AG04449 (cell line): ENCODE data around the gene RPL9.
"Not testable (repeated sequence)": the region's sequence is repeated elsewhere in the genome, so short reads cannot be mapped to it uniquely, and the experiment has no call there.

ENCODE experiments used
- CTCF ChIA-PET: fragments of 350-600 bp; formaldehyde crosslinking; extraction: SDS; loops from one replicate; lab custom pipeline; 2021; ENCODE audit warnings: antibody characterized with exemption; lab: Yijun Ruan, JAX
- POLR2A ChIA-PET: fragments of 400-600, 350-600 bp; formaldehyde crosslinking; extraction: SDS; loops from one replicate; lab custom pipeline; 2020; ENCODE audit warnings: antibody characterized with exemption, inconsistent platforms; lab: Yijun Ruan, JAX
- DNase-seq: peaks from one replicate; pipeline ENCODE4 v3.0.0-alpha.2; 2010; ENCODE audit warnings: low read depth, low spot score
- H3K4me3 ChIP-seq: 2 replicates; pipeline ENCODE4 v1.5.1; 2011; ENCODE audit warnings: low read depth, mild to moderate bottlenecking, control low read depth, low read length
- TF ChIP-seq, protein P1 (sequence below): IDR thresholded peaks from one replicate; pipeline ENCODE4 v1.5.1; 2011; ENCODE audit warnings: mild to moderate bottlenecking, moderate library complexity, low read length, control low read depth, inconsistent platforms; ENCODE audit not compliant: insufficient read depth; ENCODE audit errors: missing control alignments

RPL9 gene

DNA sequence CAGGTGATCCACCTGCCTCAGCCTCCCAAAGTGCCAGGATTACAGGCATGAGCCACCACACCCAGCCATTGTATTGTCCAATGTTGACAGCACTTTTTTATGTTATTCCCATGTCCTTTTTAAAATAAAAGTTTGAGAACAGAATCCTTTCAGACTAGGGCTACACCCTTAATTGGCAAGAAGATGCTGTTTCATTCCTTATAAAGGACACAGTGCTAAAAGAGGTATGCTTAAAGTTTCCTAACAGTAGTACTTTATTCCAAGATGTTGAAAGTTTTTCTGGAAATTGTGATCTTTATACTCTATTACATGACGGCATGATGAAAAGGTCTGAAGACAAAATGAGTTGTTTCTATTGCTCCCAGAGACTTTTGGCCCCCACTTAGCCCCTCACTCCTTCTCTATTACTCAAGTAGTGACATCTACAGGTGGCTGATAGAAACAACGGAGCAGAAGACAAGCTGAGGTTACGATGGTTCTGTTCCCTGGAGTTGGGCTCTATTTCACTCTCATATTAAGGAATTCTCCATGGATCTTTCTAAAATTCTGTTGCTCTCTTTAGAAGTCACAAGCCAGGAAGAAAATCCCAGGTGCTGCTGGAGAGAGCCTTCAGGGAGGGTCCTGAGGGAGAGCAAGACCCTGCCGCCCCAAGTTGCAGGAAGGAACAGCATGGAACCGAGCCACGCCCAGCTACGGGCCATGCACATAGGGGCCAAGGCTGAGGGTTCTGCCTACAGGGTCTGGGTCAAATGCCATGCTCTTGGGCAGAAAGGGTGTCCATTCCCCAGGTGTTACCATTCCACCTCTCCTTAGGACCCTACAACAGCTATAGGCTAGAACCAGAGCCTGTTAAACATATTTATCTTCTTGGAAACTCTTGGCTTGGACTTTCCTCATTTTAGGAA, 22.8 kb downstream of the RPL9 start:
- ChIA-PET POLR2A (no interaction called here), CTCF (interaction anchor here (0.6 to 1.9 kb wide), 6 partner anchors 11 to 677 kb away, joined by 3 to 7 read pairs (median 4); no protein-coding TSS in a partner anchor)
- no peak overlapping the region for H3K4me3 ChIP-seq
- no peak for DNase-seq
- TF ChIP-seq, protein P1, sequence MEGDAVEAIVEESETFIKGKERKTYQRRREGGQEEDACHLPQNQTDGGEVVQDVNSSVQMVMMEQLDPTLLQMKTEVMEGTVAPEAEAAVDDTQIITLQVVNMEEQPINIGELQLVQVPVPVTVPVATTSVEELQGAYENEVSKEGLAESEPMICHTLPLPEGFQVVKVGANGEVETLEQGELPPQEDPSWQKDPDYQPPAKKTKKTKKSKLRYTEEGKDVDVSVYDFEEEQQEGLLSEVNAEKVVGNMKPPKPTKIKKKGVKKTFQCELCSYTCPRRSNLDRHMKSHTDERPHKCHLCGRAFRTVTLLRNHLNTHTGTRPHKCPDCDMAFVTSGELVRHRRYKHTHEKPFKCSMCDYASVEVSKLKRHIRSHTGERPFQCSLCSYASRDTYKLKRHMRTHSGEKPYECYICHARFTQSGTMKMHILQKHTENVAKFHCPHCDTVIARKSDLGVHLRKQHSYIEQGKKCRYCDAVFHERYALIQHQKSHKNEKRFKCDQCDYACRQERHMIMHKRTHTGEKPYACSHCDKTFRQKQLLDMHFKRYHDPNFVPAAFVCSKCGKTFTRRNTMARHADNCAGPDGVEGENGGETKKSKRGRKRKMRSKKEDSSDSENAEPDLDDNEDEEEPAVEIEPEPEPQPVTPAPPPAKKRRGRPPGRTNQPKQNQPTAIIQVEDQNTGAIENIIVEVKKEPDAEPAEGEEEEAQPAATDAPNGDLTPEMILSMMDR: peak; percentile 2

DNA sequence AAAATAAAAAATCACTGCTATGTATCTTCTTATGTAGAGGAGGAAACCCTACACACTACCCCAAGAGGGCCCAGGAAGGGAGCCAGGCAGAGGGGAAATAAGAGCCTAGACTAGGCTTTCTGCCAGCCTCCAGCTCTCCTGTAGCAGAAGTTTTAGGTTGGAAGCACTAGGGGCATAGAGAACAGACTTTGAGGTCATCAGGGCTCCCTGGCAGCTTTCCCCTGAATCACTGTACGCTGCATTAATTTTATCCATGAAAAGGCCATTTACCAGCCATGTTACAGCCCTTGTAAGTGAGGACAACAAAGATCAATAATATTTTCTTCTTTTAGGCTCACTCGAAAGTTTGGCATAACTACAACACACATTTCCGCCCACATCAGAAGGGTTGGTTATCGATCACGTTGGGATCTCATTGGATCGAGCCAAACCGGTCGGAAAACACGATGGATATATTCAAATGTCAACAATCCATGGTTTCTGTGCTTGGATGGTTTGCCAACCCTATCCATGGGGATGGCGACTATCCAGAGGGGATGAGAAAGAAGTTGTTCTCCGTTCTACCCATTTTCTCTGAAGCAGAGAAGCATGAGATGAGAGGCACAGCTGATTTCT, 24.7 kb downstream of the RPL9 start:
- TF ChIP-seq, protein P1: no peak
- H3K4me3 ChIP-seq: no peak overlapping the region
- DNase-seq: no peak
- ChIA-PET CTCF (no interaction called here), POLR2A (no interaction called here)

DNA sequence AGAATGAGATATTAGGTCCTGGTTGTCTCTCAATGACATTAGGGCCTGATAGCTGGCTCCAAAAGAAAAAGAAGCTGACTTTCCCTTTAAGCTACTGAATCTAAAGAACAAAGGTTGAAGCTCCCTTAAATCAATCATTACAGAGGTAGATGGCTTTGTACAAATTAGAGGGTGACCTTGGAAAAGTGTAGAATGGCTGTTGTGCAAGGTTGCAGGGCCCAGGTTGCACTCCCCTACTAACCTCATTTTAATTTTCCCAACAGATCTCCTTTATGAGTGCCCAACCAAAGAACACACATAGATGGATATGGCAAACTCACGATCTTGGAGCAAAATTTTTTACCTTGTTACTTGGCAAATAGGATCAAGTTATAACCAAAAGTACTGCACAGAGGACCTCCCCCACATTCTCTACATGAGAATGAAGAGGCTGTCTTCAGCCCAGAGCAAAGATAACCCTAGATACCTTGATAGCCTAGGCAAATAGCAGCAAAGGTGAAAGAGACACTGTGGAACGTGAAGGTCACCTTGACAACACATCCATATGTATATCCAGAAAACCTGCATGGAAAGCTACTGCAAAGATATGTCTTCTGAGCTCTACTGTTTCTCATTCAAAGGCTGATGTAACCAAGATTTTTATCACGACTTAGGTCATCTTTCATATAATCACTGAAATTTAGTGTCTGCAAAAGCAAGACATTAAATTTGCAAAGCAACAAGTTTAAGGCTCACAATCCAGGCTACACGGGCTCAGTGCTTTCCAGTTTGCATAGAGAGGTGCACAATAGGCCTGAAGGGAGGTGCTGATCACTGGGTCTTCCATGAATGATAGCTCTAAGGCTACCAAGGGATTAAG, 29.0 kb downstream of the RPL9 start:
- no peak for DNase-seq
- H3K4me3 ChIP-seq: no peak overlapping the region
- TF ChIP-seq, protein P1: no peak
- ChIA-PET CTCF (no interaction called here), POLR2A (interaction anchor here (0.6 kb wide), 1 partner anchor 321 kb away, joined by 5 read pairs; no protein-coding TSS in a partner anchor)

DNA sequence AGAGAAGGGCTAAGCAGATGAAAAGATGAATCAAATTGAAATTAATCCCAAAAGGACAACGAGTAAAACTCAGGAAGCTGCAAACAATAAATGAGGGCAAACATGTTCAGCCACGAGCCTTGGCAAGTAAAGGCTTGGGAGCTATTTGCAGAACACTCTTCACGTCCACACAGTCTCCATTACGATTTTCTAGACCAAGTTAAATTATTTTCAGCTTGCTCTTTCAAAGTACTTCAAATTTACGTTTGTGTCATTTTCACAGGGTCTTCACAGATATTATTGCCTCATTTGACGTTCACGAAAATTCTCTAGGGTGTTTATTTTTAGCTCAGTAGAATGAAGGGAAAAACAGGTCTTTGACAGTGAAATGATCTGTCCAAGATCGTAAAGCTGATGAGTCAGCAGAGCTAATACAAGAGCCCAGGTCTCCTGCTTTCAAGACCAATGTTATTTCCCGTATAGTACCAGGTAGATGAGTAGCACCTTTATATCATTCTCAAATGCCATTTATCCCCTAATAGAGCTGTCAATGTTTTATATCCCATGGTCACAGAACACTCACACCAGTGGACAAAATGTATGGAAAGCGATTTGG, 31.1 kb downstream of the RPL9 start:
- H3K4me3 ChIP-seq: no peak overlapping the region
- no peak for DNase-seq
- TF ChIP-seq, protein P1: no peak
- CTCF ChIA-PET: no interaction called here
- POLR2A ChIA-PET: no interaction called here

DNA sequence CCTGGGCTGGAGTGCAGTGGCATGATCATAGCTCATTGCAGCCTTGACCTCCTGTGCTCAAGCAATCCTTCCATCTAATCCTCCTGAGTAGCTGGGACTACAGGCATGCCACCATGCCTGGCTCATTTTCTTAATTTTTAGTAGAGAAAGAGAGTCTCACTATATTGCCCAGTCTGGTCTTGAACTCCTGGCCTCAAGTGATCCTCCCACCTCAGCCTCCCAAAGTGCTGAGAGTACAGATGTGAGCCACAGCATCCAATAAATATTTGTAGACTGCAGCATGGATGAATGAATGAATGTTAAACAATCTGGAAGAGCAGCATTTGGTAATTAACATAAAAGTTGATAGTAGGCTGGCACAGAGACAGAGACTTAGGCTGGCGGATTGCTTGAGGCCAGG, 32.0 kb downstream of the RPL9 start:
- POLR2A ChIA-PET: no interaction called here
- DNase-seq: no peak
- H3K4me3 ChIP-seq: no peak overlapping the region
- CTCF ChIA-PET: no interaction called here
- TF ChIP-seq, protein P1: no peak

DNA sequence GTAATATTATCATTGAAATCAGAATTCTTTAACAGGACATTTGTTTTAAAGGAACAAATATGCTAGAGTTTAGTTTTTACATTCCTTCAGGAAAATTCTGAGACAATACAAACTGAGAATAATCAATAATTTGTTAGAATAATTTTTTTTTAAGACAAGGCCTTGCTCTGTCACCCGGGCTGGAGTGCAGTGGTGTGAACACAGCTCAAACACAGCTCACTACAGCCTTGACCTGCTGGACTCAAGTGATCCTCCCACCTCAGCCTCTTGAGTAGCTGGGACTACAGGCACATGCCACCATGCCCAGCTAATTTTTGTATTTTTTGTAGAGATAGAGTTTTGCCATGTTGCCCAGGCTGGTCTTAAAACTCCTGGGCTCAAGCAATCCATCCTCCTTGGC, 33.4 kb downstream of the RPL9 start:
- CTCF ChIA-PET: interaction anchor here (1.7 kb wide), 1 partner anchor 11 kb away, joined by 4 read pairs; no protein-coding TSS in a partner anchor
- POLR2A ChIA-PET: not testable (repeated sequence)

More for the DNA sequence above, 33.4 kb downstream of the RPL9 start:
- H3K4me3 ChIP-seq, DNase-seq: not testable (repeated sequence)
